NB4 (cell line): ENCODE data around the gene TMEM179B.

Source experiments
- POLR2A ChIP-seq: IDR thresholded peaks from 2 replicates; pipeline ENCODE4 v1.6.1; 2011; ENCODE audit warnings: mild to moderate bottlenecking; ENCODE audit not compliant: insufficient read length; ENCODE audit errors: extremely low read depth
- TF ChIP-seq, protein P1 (sequence below): IDR thresholded peaks from one replicate; pipeline ENCODE4 v1.5.1; 2012; ENCODE audit warnings: low read depth, low read length

DNA sequence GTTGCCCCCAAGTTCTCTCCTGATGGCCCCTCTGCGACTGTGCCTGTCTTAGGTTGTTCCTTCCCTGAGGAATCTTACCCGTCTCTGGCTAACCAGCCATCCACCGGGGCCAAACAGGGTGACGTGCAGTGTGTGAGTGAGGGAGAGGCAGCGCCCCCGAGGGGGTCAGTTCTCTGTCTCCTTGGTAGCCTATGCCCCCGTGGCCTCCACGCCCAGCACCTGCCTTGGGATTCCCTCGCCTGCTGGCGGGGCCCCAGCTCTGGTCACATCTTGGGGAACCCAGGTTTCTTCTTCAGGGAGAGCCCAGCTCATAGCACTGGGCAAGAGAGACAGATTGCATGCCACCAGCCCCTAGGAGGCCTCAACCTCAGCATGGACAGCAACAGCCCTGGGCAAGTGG, 12.3 kb downstream of the TMEM179B start:
- TF ChIP-seq POLR2A: no peak
- TF ChIP-seq, protein P1, sequence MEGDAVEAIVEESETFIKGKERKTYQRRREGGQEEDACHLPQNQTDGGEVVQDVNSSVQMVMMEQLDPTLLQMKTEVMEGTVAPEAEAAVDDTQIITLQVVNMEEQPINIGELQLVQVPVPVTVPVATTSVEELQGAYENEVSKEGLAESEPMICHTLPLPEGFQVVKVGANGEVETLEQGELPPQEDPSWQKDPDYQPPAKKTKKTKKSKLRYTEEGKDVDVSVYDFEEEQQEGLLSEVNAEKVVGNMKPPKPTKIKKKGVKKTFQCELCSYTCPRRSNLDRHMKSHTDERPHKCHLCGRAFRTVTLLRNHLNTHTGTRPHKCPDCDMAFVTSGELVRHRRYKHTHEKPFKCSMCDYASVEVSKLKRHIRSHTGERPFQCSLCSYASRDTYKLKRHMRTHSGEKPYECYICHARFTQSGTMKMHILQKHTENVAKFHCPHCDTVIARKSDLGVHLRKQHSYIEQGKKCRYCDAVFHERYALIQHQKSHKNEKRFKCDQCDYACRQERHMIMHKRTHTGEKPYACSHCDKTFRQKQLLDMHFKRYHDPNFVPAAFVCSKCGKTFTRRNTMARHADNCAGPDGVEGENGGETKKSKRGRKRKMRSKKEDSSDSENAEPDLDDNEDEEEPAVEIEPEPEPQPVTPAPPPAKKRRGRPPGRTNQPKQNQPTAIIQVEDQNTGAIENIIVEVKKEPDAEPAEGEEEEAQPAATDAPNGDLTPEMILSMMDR: no peak
